NCI-H128 (cell line): Measurements from ENCODE around the gene ARHGAP12.

Experiments
- DNase-seq: peaks from one replicate; lab custom pipeline; 2025; ENCODE audit not compliant: unreplicated experiment; lab: John Stamatoyannopoulos, UW

Gene ARHGAP12

GRCh38 chr10:31822616-31823318 lies 105.9 kb downstream of the ARHGAP12 start:
- no peak for DNase-seq

GRCh38 chr10:31822150-31822549 lies 106.5 kb downstream of the ARHGAP12 start:
- DNase-seq, result no peak

GRCh38 chr10:31820778-31821369 lies 107.8 kb downstream of the ARHGAP12 start:
- DNase-seq, result no peak

- no peak for DNase-seq
Measured at GRCh38 chr10:31820096-31820495, 108.5 kb downstream of the ARHGAP12 start.

GRCh38 chr10:31819391-31819820 lies 109.2 kb downstream of the ARHGAP12 start:
- no peak for DNase-seq

- DNase-seq, result no peak
Measured at GRCh38 chr10:31816318-31816717, 112.3 kb downstream of the ARHGAP12 start.

GRCh38 chr10:31808258-31809218 lies 120.1 kb downstream of the ARHGAP12 start:
- DNase-seq, result no peak

GRCh38 chr10:31804352-31804810 lies 124.2 kb downstream of the ARHGAP12 start:
- no peak for DNase-seq

GRCh38 chr10:31803606-31804351 lies 124.9 kb downstream of the ARHGAP12 start:
- DNase-seq, result no peak

GRCh38 chr10:31799181-31799580 lies 129.4 kb downstream of the ARHGAP12 start:
- no peak for DNase-seq

GRCh38 chr10:31792745-31793144 lies 135.9 kb downstream of the ARHGAP12 start:
- no peak for DNase-seq

GRCh38 chr10:31789555-31789954 lies 139.1 kb downstream of the ARHGAP12 start:
- DNase-seq, result no peak

GRCh38 chr10:31782701-31783100 lies 145.9 kb downstream of the ARHGAP12 start:
- DNase-seq, result no peak

- DNase-seq, result no peak
Measured at GRCh38 chr10:31780717-31781116, 147.9 kb downstream of the ARHGAP12 start.

GRCh38 chr10:31778627-31779026 lies 150.0 kb downstream of the ARHGAP12 start:
- DNase-seq, result no peak

- DNase-seq, result no peak
Measured at GRCh38 chr10:31776159-31776558, 152.5 kb downstream of the ARHGAP12 start.

GRCh38 chr10:31774928-31775650 lies 153.5 kb downstream of the ARHGAP12 start:
- no peak for DNase-seq

GRCh38 chr10:31774299-31774900 lies 154.2 kb downstream of the ARHGAP12 start:
- no peak for DNase-seq

- DNase-seq, result no peak
Measured at GRCh38 chr10:31773749-31774298, 154.8 kb downstream of the ARHGAP12 start.
